Left cardiac atrium (tissue), 4 donors: ENCODE measurements around the gene SCUBE2. TPM values are rescaled to one million over a fixed set of nuclear protein-coding genes. Genes with fewer than 3 reads are reported as not detected.
"Not testable (repeated sequence)": the region's sequence is repeated elsewhere in the genome, so short reads cannot be mapped to it uniquely, and the experiment has no call there.

Experiments
- ATAC-seq, 2 donors: fragments of 200-7000 bp; cut with Tn5 transposase; one replicate each; pipeline ENCODE4 v1.9.1; 2020; ENCODE audit warnings: mild to moderate bottlenecking in 2 of 2, moderate library complexity in 2 of 2
- DNase-seq: peaks from one replicate; pipeline ENCODE4 v3.0.0-alpha.2; 2020
- intact Hi-C, 2 donors: fragments of 100-400 bp; cut with DNase I; formaldehyde crosslinking; loops; one replicate each; pipeline versions ENCODE4 v1.14.1 to v1.15.1; 2022 to 2023
- microRNA-seq, 2 donors: library from miRNA; unstranded; fragments of <30 nt; microRNA quantifications; one replicate each; pipeline ENCODE4 v1.2.0, GENCODE V29; 2020
- total RNA-seq, 2 donors: library from RNA; stranded (reverse); fragmentation: NEBNext Ultra II Directional; extraction: Animal tissue kit (Norgen Biotek cat#: 25700); gene quantifications; one replicate each; pipeline ENCODE4 v1.2.1, GENCODE V29; 2021
- donor health status: DM: no; HTN: yes; CAD: no.
- donor health status: DM: no; HTN: yes; CAD: no; lungs with severe emphysema.
- donor health status: DM: yes; HTN: yes; CAD: no.
- donor health status: Dilated cardiomyopathy.

The SCUBE2 gene
- total RNA-seq, 2 donors from 2014 or later: 2.0 to 4.4 TPM

DNA sequence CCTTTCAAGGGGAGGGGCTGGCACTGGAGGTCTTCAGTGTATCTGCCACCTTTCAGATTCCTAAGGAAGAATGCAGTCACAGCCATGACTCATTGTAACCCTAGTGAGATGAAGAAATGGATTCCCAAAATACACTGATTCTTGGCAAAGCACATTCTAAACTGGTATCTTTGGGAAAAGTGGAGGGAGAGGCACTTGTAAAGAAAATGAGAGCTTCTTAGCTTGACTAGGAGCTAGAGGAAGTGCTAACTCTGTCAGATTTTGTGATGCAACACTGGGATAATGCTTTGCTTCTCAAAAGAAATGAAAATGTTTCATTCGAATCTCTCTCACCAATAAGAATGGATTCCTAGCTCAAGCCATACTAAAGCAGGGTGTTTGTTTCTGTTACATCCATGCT is 101.9 kb downstream of the SCUBE2 start:
- DNase-seq (no peak), ATAC-seq (peak in 1 of 2 donors; percentile 15)
- intact Hi-C loops: no loop called here

- ATAC-seq: peak in 1 of 2 donors; percentile 34
- DNase-seq: no peak
- intact Hi-C loops: no loop called here
These were observed 102.8 kb downstream of the SCUBE2 start for GRCh38 chr11:8988329-8989234.

DNA sequence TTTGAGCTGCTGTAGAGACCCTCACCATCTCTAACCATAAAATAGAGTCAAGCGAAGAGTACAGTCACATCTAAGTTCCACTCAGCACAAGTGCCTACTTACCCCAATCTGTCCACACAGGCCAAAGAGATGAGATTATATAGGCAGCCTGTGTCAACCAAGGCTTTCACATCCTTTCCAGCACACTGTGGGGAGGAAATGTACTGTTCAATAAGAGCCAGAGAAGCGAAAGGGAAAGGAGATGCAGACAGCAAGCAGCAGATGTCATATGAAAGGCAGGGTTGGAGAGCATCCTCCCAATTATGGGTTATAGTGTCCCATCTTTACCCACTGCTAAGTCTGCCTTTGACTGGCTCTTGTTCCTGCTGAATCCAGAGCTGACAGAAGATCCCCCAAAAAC is 104.0 kb downstream of the SCUBE2 start:
- ATAC-seq: no peak
- intact Hi-C loops: no loop called here

GRCh38 chr11:8986772-8987171 is 104.6 kb downstream of the SCUBE2 start:
- ATAC-seq, DNase-seq, intact Hi-C loops: not testable (repeated sequence)

More for the DNA sequence above, 104.0 kb downstream of the SCUBE2 start:
- DNase-seq: no peak

DNA sequence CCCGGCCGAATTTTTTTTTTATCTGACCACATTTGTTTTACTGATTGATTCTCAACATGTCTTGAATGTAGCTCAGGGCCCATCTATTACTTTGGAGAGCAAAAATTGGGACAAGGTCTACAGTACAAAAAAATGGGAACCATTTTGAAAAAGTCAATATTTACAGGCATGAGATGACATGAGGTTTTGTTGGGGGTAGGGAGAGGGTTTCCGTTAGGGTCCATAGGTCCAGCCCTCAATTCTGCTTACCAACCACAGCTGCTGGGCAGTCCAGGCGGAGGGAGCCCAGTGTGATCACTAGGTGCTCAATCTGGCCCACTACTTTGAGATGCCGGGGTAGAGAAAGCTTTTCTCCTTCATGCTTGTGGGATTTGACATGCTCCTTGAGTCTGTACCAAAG is 105.9 kb downstream of the SCUBE2 start:
- DNase-seq (no peak), ATAC-seq (no peak)
- intact Hi-C loops: no loop called here

- DNase-seq (no peak), ATAC-seq (no peak)
- intact Hi-C loops: no loop called here
These were observed 107.8 kb downstream of the SCUBE2 start for GRCh38 chr11:8983552-8983951.

GRCh38 chr11:8980485-8980884 is 110.9 kb downstream of the SCUBE2 start:
- intact Hi-C loops: no loop called here
- DNase-seq (no peak), ATAC-seq (no peak)

DNA sequence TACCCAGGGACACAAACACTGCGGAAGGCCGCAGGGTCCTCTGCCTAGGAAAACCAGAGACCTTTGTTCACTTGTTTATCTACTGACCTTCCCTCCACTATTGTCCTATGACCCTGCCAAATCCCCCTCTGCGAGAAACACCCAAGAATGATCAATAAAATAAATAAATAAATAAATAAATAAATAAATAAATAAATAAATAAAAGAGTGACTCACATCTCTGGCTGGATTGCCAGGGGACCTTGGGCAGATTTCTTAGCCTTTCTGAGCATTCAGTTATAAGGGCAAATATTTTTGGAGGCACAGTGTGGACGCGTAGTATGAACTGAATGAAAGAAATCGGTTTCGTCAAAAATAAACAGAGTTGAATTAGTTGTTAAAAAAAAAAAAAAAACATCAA is 112.0 kb downstream of the SCUBE2 start:
- ATAC-seq, intact Hi-C loops: not testable (repeated sequence)

DNA sequence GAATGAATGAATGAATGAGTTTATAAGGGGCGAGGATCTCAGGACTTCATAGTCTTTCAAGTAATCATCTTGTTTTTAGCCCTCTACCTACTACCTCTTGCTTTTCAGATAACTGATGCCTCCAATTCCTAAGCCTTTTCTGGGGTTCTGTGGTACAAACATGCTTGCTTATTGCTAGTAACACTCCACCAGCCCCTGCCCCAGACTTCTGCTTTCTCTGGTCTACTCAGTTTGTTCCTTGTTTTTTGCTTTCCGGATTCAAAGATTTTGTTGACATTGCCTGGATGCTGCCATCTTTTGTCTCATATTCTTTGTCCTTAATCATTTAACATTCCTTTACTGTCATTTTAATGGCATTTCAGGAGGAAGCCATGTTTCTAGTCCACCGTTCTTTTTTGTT is 118.3 kb downstream of the SCUBE2 start:
- intact Hi-C loops: no loop called here
- no peak for DNase-seq
- ATAC-seq: no peak

More for the DNA sequence above, 112.0 kb downstream of the SCUBE2 start:
- DNase-seq: not testable (repeated sequence)

GRCh38 chr11:8971924-8972316 is 119.5 kb downstream of the SCUBE2 start:
- intact Hi-C loops: no loop called here
- no peak for DNase-seq

DNA sequence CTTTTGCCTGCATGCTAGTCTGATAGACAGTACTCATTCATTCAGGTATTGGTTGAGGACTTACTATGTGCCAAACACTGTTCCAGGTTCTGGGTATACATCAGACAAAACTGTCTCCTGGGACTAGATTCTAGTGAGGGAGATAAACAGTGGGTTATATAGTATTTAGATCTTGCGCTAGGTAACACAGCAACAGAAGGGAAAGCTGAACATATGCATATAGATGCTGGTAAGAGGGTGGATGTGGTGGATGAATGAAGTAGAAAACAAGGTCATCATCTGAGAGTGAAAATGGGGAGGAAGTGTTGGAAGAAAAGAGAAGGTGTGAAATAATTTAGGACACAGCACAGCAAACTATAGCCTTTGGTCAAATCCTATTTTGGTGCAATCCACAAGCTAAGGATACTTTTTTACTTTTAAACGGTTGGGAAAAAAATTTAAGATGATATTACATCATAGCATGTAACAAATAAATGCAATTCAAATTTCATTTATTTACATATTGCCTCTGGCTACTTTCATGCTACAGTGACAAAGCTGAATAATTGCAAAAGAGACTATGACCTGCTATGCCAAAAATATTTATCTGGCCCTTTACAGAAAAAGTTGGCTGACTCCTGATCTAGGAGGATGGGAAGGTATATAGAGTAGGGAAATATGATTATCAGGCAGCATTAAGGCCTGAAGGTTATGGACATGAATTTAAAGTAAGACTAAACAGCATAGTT is 120.0 kb downstream of the SCUBE2 start:
- DNase-seq: no peak

More at GRCh38 chr11:8971924-8972316, 119.5 kb downstream of the SCUBE2 start:
- ATAC-seq: no peak

More for the DNA sequence above, 120.0 kb downstream of the SCUBE2 start:
- ATAC-seq: no peak
- intact Hi-C loops: no loop called here

Small RNAs within 50 kb of the gene (microRNA-seq; reads per million reads assigned to microRNA genes)
- gene MIR5691: 0 reads per million in 2 donors

Other genes starting within 250 kb of the SCUBE2 start
- 10 to 100 TPM; 22.6 to 23.2 TPM for gene AKIP1, start 180.4 kb downstream of the SCUBE2 start, total RNA-seq
- gene C11orf16, start 158.7 kb downstream of the SCUBE2 start, total RNA-seq: not detected
- not detected for gene ASCL3, start 148.6 kb downstream of the SCUBE2 start, total RNA-seq
- gene TMEM9B, start 127.2 kb downstream of the SCUBE2 start, total RNA-seq: 10 to 100 TPM; 35.9 to 45.9 TPM
- 1 to 10 TPM; 1.8 to 1.9 TPM for gene NRIP3, start 87.6 kb downstream of the SCUBE2 start, total RNA-seq
- gene DENND5A, start 173.8 kb upstream of the SCUBE2 start, total RNA-seq: 10 to 100 TPM; 71.5 to 90.0 TPM
- gene TMEM41B, start 223.0 kb upstream of the SCUBE2 start, total RNA-seq: 10 to 100 TPM; 18.3 to 20.7 TPM